TTC549 (cell line): ENCODE results near the gene CSNK2A1.
A peak's percentile ranks its signal among the peaks of the same experiment; 100 is the strongest.
"Not testable (repeated sequence)": the region's sequence is repeated elsewhere in the genome, so short reads cannot be mapped to it uniquely, and the experiment has no call there.

ENCODE experiments used
- FAIRE-seq: peaks from 2 replicates; lab custom pipeline; 2012; peaks lifted over from hg19 to GRCh38; lab: Jason Lieb, UNC

The CSNK2A1 gene

GRCh38 chr20:543369-544152 is at the start of gene CSNK2A1:
Gene CSNK2A1, minus strand, starts transcription at chr20:543790. Its CDS starts 35,239 bp downstream, at chr20:508551.
- peak; percentile 76 for FAIRE-seq

GRCh38 chr20:592506-592905 is 48.9 kb upstream of the CSNK2A1 start:
- no peak for FAIRE-seq

GRCh38 chr20:591941-592340 is 48.4 kb upstream of the CSNK2A1 start:
- no peak for FAIRE-seq

- no peak for FAIRE-seq
Observed at GRCh38 chr20:588932-589672, 45.5 kb upstream of the CSNK2A1 start.

GRCh38 chr20:588476-588875 is 44.9 kb upstream of the CSNK2A1 start:
- FAIRE-seq: no peak

GRCh38 chr20:584971-585301 is 41.3 kb upstream of the CSNK2A1 start:
- FAIRE-seq: no peak

- FAIRE-seq: no peak
Observed at GRCh38 chr20:584161-584970, 40.8 kb upstream of the CSNK2A1 start.

- FAIRE-seq: no peak
Observed at GRCh38 chr20:582204-582603, 38.6 kb upstream of the CSNK2A1 start.

GRCh38 chr20:578940-579690 is 35.5 kb upstream of the CSNK2A1 start:
- not testable (repeated sequence) for FAIRE-seq

GRCh38 chr20:577167-577791 is 33.7 kb upstream of the CSNK2A1 start:
- no peak for FAIRE-seq

GRCh38 chr20:576156-576555 is 32.6 kb upstream of the CSNK2A1 start:
- no peak for FAIRE-seq

- no peak for FAIRE-seq
Observed at GRCh38 chr20:575230-575629, 31.6 kb upstream of the CSNK2A1 start.

- no peak for FAIRE-seq
Observed at GRCh38 chr20:574297-574942, 30.8 kb upstream of the CSNK2A1 start.

GRCh38 chr20:573414-574296 is 30.1 kb upstream of the CSNK2A1 start:
- FAIRE-seq: no peak

- FAIRE-seq: no peak
Observed at GRCh38 chr20:572727-573126, 29.1 kb upstream of the CSNK2A1 start.

- FAIRE-seq: no peak
Observed at GRCh38 chr20:571754-572441, 28.3 kb upstream of the CSNK2A1 start.

- FAIRE-seq: no peak
Observed at GRCh38 chr20:568673-569415, 25.3 kb upstream of the CSNK2A1 start.

GRCh38 chr20:568097-568652 is 24.6 kb upstream of the CSNK2A1 start:
- no peak for FAIRE-seq
